ENCODE results near the gene KRTAP3-2. TPM values are rescaled to one million over a fixed set of nuclear protein-coding genes. Genes with fewer than 3 reads are reported as not detected.
"Not testable (repeated sequence)": the region's sequence is repeated elsewhere in the genome, so short reads cannot be mapped to it uniquely, and the experiment has no call there.

Gene KRTAP3-2
- total RNA-seq: not detected

DNA sequence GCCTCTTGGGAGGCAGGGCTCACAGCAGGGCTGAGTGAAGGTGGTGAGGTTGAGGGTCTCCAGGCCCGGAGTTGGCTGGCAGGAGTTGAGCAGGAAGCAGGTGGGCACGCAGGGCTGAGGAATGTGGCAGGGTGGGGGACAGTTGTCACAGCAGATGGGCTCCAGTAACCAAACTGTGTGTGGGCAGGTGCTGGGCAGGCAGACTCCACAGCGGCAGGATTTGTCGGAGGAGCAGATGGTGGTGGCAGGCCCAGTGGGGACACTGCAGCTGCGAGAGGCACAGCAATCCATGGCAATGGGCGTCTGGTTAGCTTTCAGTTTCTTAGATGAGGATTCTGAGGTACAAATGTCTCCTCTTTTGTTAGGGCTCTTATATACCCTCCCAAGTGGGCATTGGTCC, at the start of gene KRTAP3-2:
Gene KRTAP3-2 (minus strand): TSS at position 344 of the 400 bp plus-strand sequence. CDS start 53 bp downstream, at position 291.
- DNase-seq: not testable (repeated sequence)

DNA sequence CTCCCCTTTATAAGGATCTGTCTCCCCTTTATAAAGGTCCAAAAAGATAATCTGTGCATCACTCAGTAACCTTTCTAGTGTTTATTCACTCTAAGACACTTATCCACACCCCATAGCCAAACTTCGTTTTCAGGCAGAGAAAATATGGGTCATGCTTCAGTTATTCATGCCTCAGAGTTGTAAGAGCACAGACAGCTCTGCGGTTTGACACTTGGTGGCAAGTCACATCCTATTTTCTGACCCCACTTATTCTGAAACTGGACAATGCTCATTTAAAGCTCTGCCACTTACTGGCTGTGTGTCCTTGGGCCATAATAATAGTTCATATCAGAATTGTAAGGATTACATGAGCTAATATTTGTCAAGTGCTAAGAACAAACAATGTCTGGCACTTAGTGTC, 49.4 kb upstream of the KRTAP3-2 start:
- DNase-seq: no peak

GRCh38 chr17:41048441-41048840, 48.7 kb upstream of the KRTAP3-2 start:
- no peak for DNase-seq

DNA sequence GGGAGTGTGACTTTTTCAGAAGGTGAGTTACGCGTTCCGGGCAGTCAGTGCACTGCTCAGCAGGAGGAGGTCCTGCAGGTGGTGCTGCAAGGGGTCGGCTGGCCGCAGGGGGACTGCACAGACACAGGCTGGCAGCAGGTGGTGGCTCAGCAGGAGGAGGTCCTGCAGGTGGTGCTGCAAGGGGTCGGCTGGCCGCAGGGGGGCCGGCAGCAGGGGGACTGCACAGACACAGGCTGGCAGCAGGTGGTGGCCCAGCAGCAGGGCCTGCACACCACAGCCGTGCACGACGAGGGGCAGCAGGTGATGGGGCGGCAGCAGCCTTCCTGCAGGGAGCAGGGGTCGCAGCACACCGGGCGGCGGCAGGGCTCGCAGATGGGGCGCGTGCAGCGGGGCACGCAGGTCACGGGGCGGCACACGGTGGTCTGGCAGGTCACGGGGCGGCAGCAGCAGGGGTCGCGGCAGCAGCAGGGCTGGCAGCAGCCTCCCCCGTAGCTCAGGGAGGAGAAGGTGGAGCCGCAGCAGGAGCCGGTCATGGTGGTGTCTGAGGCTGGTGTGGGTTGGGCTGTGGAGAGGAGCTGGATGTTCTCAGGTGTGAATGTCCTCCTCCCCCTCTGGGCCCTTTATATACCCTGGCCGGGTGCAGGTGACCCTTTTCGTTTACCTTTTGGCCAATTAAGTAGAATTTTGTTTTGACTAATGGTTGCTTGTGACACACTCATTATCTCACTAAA, 47.2 kb upstream of the KRTAP3-2 start, which contains the start of gene KRTAP2-1:
Gene KRTAP2-1 (minus strand): TSS at position 582 of the 731 bp plus-strand sequence. CDS start 49 bp downstream, at position 533.
- DNase-seq: not testable (repeated sequence)

GRCh38 chr17:41042953-41043352, 43.2 kb upstream of the KRTAP3-2 start:
- no peak for DNase-seq

GRCh38 chr17:41040783-41041571, 41.3 kb upstream of the KRTAP3-2 start, which contains the start of gene KRTAP1-1:
TSS of gene KRTAP1-1 (minus strand) at chr17:41041450. CDS start at chr17:41041397, 53 bp downstream.
- not testable (repeated sequence) for DNase-seq

DNA sequence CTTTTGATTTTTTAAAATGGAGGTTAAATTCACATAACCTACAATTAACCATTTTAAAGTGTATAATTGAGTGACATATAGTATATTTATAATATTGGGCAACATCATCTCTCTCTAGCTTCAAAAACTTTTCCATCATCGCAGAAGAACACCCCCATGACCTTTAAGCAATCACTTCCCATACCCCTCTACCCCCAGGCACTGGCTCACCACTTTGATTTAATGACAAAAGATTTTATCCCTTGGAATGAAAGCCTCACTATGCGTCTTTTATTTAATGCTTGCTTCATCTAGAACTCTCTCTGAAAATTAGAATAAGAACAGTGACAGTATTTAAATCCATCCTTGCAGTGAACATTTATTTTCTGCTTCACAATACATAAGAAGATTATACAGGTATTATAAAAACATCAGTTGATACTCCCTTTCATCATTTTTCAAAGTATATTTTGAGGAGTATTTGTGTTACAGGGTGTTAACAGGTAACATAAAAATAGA, 38.2 kb upstream of the KRTAP3-2 start:
- DNase-seq: no peak

- DNase-seq: not testable (repeated sequence)
Measured at GRCh38 chr17:41034346-41034935, 34.7 kb upstream of the KRTAP3-2 start, which contains the start of gene KRTAP1-3. TSS of gene KRTAP1-3 (minus strand) at chr17:41034874. CDS start at chr17:41034821, 53 bp downstream.

DNA sequence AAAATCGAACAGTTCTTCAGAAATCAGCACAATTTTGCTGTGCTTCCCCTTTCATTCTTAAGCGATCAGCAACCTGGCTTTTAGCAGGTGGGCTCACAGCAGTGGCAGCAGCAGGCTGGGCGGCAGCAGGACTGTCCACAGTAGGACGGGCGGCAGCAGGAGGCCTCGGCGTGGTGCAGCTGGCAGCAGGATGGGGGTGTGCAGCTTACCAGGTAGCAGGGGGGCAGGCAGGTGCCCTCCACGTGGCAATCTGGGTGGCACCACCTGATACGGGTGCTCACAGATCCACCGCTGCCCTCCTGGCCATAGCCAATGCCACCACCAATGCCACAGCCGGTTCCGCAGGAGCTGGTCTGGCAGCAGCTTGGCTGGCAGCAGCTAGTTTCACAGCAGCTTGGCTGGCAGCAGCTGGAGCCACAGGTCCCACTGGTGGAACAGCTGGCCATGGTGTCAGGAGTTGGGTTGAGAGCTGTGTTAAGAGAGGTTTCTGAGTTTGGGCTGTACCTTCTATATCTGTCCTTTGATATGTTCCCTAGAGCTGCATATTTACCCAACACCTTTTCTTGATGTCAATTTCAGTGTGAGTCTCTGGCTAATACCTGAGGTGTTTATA, 30.0 kb upstream of the KRTAP3-2 start, which contains the start of gene KRTAP1-4:
Gene KRTAP1-4 (minus strand): TSS at position 563 of the 613 bp plus-strand sequence. CDS start 117 bp downstream, at position 446.
- no peak for DNase-seq

GRCh38 chr17:41026715-41027471, 27.2 kb upstream of the KRTAP3-2 start, which contains the start of gene KRTAP1-5:
TSS of gene KRTAP1-5 (minus strand) at chr17:41027208. CDS start at chr17:41027155, 53 bp downstream.
- DNase-seq: no peak

DNA sequence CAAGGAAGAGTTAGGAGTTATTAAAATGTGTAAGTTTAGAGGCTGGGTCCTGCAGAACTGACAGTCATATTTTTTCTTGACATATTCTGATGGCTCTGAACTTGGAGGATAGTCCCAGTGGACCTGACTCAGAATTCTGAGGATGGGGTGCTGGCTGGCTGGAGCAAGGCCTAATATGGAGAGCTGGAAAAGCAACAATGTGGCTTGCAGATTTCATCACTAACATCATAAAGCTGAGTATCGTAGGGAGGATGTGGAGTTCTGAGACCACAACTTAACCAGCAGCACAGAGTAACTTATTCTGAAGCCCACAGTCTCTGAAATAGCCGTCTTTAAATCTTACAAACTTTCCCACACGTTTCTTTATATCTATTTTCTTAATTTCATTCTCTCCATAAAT, 25.0 kb upstream of the KRTAP3-2 start:
- DNase-seq: no peak

DNA sequence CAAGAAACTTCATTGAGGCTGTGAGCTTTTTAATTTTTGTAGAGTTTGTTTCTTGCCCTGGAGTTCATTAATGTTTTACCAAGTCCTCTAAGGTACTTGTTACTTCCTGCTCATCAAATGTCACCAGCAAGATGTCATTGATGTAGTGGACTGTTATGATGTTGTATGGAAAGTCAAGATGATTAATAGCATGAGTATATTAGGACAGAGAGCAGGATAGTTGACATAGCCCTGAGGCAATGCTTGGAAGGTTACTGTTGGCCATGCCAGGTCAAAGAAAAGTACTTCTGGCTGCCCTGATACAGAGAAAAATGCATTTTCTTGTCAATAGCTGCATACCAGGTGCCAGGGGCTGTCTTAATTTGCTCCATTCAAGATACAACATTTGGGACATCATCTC, 20.6 kb upstream of the KRTAP3-2 start:
- DNase-seq: no peak

DNA sequence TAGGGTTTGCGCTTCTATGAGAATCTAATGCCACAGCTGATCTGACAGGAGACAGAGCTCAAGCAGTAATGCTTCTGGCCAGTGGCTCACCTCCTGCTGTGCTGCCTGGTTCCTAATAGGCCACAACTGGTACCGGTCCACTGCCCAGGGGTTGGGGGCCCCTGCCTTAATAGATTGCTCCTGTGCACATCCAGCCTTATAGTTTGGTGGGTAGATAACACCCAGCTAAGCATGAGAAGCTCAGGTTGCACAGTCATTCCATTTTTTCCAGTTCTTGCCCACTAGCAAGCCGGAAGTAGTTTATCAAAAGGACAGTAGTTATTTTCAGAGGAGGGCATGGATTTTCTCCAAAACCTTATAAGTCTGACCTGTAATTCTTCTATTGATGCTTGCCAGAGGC, 19.7 kb upstream of the KRTAP3-2 start:
- no peak for DNase-seq

- DNase-seq: no peak
Measured at GRCh38 chr17:41018541-41018940, 18.8 kb upstream of the KRTAP3-2 start.

DNA sequence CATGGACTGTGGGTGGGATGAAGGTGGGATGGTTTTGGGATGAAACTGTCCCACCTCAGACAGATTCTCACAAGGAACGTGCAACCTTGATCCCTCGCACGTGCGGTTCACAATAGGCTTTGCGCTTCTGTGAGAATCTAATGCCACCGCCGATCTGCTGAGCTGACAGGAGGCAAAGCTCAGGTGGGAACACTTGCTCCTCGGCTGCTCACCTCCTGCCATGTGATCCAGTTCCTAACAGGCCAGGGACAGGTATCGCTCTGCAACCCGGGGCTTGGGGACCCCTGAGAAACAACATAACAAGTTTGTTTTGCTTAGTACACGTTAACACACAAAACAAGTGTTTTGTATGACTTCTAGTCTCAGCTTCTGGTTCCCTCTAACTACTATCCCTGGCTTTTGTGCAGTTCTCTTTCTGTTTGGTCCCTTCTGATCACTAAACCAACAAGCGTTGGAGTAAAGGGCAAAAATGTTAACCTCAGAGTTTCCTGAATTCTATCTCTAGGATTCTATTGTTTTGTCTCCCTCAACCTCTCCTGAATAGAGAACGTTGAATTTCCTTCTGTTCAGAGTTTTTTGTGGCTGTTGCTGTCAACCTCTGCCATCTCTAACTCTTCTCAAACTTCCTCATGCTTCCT, 17.0 kb upstream of the KRTAP3-2 start:
- no peak for DNase-seq

DNA sequence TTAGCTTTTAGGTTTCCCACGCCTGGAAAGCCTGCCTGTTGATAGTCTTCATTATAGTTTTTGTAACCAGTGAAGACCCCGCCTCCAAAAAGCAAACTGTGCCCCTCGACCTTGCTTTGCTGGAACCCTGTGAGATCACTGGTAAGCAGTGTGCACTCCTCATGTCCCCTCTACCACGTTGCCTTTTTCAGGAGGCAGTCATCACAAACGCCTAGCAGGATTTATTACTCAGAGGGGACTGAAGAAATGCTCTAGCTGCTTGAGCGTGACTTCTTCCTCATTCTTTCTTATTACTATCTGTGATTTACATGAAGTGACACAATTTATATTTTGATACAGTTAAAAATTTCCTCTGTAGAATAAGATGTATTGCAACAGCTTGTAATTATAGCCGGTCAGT, 15.7 kb upstream of the KRTAP3-2 start:
- DNase-seq: no peak

- DNase-seq: no peak
Measured at GRCh38 chr17:41013606-41014005, 13.9 kb upstream of the KRTAP3-2 start.

GRCh38 chr17:41013181-41013580, 13.5 kb upstream of the KRTAP3-2 start:
- DNase-seq: no peak

GRCh38 chr17:41012326-41013120, 12.8 kb upstream of the KRTAP3-2 start:
- no peak for DNase-seq

GRCh38 chr17:41010441-41010840, 10.7 kb upstream of the KRTAP3-2 start:
- no peak for DNase-seq

Data from effector CD4-positive, alpha-beta T cell (primary cell).